ENCODE data around the gene C20orf96. TPM values are rescaled to one million over a fixed set of nuclear protein-coding genes. Genes with fewer than 3 reads are reported as not detected.

The C20orf96 gene
- total and polyA plus RNA-seq, 12 donors = 3.1 to 5.5 (median 4.4) TPM

DNA sequence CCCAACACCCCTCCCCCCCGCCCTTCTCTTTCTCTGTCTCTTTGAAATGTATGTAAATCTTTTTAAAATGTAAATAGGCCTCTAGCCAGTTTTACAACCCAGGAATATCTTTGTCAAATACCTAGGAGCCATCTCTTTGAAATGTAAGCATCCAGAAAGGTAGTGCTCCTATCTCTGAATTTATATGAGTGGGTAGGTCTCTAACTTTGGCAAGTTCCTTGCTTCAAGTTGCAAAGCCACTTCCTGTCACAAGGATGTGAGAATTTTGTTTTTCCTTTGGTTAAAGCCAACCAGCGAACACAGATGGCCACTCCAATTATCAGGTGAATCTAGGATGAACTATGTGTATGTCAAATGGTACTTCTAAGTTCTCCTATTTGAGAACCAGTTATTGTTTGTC lies 39.2 kb downstream of the C20orf96 start:
- intact Hi-C loops (cut with DNase I) = no loop called here

DNA sequence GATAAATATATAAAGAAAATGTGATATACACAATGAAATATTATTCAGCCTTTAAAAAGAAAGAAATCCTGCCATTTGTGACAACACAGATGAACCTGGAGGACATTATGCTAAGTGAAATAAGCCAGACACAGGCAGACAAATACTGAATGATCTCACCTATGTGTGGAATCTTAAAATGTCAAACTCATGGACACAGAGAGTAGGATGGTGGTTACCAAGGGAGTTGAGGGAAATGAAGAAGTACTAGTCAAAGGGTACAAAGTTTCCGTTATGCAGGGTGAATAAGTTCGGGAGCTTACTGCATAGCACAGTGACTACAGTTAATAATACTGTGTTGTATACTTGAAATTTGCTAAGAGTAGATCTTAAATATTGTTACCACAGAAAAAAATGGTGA lies 47.6 kb downstream of the C20orf96 start:
- H3K27ac ChIP-seq = no peak overlapping the region
- no peaks in the 10 kb centered on the region for H3K36me3 ChIP-seq
- H3K4me1 ChIP-seq = peaks cover 0 to 3% (median 0%) of the 10 kb centered on the region in 9 donors
- H3K4me3 ChIP-seq = no peak overlapping the region
- peaks cover 0 to 9% (median 0%) of the 10 kb centered on the region in 11 donors for H3K9me3 ChIP-seq
- 83 to 89% methylated on average over 2 of the region's 2 CpGs for WGBS, 2 donors
- TF ChIP-seq, protein P1, sequence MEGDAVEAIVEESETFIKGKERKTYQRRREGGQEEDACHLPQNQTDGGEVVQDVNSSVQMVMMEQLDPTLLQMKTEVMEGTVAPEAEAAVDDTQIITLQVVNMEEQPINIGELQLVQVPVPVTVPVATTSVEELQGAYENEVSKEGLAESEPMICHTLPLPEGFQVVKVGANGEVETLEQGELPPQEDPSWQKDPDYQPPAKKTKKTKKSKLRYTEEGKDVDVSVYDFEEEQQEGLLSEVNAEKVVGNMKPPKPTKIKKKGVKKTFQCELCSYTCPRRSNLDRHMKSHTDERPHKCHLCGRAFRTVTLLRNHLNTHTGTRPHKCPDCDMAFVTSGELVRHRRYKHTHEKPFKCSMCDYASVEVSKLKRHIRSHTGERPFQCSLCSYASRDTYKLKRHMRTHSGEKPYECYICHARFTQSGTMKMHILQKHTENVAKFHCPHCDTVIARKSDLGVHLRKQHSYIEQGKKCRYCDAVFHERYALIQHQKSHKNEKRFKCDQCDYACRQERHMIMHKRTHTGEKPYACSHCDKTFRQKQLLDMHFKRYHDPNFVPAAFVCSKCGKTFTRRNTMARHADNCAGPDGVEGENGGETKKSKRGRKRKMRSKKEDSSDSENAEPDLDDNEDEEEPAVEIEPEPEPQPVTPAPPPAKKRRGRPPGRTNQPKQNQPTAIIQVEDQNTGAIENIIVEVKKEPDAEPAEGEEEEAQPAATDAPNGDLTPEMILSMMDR (IDR thresholded peaks at IDR 0.05) = no peak
- H3K27me3 ChIP-seq = peaks cover 0 to 19% (median 6%) of the 10 kb centered on the region in 7 donors
- intact Hi-C loops (cut with DNase I) = no loop called here
- ATAC-seq (no peak), DNase-seq (no peak)

More for the DNA sequence above, 39.2 kb downstream of the C20orf96 start:
- ATAC-seq (no peak), DNase-seq (no peak)
- Histone ChIP-seq H3K27me3 (peaks cover 0 to 29% (median 2%) of the 10 kb centered on the region in 7 donors), H3K27ac (no peak overlapping the region), H3K9me3 (peaks cover 0 to 9% (median 0%) of the 10 kb centered on the region in 11 donors), H3K4me1 (no peaks in the 10 kb centered on the region), H3K36me3 (no peaks in the 10 kb centered on the region), H3K4me3 (no peak overlapping the region)
- WGBS, 2 donors = 40 to 50% methylated on average over 2 of the region's 2 CpGs
- TF ChIP-seq, protein P1 (IDR thresholded peaks at IDR 0.05) = no peak

DNA sequence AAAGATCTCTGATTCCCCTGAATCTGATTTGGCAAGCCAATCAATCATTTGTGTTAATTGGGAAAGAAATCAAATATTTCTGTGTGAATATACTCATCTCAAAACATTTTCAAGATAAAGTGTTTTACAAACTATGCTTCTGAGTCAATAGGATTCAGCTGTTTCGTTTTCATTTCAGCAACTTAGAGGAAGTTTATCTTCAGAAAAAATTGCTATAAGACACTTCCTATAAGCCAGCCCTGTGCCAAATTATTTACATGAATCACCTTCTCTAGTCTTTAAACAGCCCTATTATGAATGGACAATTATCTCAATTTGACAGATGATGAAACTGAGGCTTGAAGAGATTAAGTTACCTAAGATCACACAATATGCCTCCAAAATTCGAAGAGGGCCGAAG lies 52.6 kb downstream of the C20orf96 start:
- H3K4me1 ChIP-seq = peaks cover 0 to 7% (median 0%) of the 10 kb centered on the region in 9 donors
- WGBS, 2 donors = 73 to 78% methylated on average over 3 of the region's 3 CpGs
- peaks cover 0 to 13% (median 6%) of the 10 kb centered on the region in 7 donors for H3K27me3 ChIP-seq
- H3K27ac ChIP-seq = peak overlapping the region in 1 of 10 donors; percentile 54
- ATAC-seq (no peak), DNase-seq (no peak)
- H3K9me3 ChIP-seq = no peaks in the 10 kb centered on the region
- peak overlapping the region in 1 of 10 donors; percentile 24 for H3K4me3 ChIP-seq
- intact Hi-C loops (cut with DNase I) = no loop called here
- H3K36me3 ChIP-seq = no peaks in the 10 kb centered on the region
- TF ChIP-seq, protein P1 (IDR thresholded peaks at IDR 0.05) = no peak

DNA sequence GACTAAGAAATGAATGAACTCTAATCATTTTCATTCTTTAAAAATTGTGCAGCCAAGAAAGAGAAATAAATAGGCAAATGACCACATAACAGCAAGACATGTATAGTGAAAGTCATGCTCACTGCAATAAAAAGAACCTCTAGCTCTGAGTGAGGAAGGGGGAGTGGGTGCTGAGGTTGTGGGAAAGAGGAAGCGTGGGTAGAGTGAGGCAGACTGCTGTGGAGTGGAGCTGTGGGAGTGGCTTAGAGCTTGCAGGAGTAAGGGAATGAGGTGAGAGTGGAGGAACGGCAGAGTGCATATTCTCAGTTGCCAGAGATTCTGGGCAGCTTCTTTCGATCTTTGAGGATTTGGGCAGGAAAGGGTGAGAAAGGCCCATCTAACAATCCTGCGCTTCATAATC lies 53.1 kb downstream of the C20orf96 start:
- 54 to 71% methylated on average over 4 of the region's 4 CpGs for WGBS, 2 donors
- Histone ChIP-seq H3K4me3 (peak overlapping the region in 1 of 10 donors; percentile 24), H3K27ac (peak overlapping the region in 1 of 10 donors; percentile 54), H3K27me3 (peaks cover 0 to 13% (median 6%) of the 10 kb centered on the region in 7 donors), H3K9me3 (no peaks in the 10 kb centered on the region), H3K36me3 (no peaks in the 10 kb centered on the region), H3K4me1 (peaks cover 0 to 7% (median 0%) of the 10 kb centered on the region in 9 donors)
- DNase-seq = no peak
- intact Hi-C loops (cut with DNase I) = no loop called here
- ATAC-seq = peak in 2 of 8 donors; percentile 42 to 46
- TF ChIP-seq, protein P1 (IDR thresholded peaks at IDR 0.05) = no peak
